SK-MEL-5 (cell line): ENCODE results near the gene HOXB1. TPM values are rescaled to one million over a fixed set of nuclear protein-coding genes. Genes with fewer than 3 reads are reported as not detected.

Experiments
- DNase-seq: peaks from one replicate; pipeline ENCODE4 v3.0.0-alpha.2; 2016; ENCODE audit warnings: low read depth, low spot score
- in situ Hi-C: cut with HindIII; loops from 2 replicates; pipeline ENCODE4 v1.10.0; 2016; ENCODE audit warnings: low sequenced_read_pairs, high pct_unique_total_duplicates, low pct_unique_long_range_greater_than_20kb
- total RNA-seq: library from RNA; depleted of rRNA; stranded (reverse); fragments of >200 nt; shearing (Covaris generic); gene quantifications from 2 replicates; pipeline ENCODE4 v1.2.3, GENCODE V29; 2014

HOXB1 gene
- total RNA-seq, 1 experiment from 2014 or later = not detected

- in situ Hi-C loops = no loop called here
- DNase-seq = no peak
Observed at GRCh38 chr17:48558057-48558830, 27.4 kb upstream of the HOXB1 start.

- DNase-seq = no peak
- in situ Hi-C loops = no loop called here
Observed at GRCh38 chr17:48556576-48557401, 26.0 kb upstream of the HOXB1 start.

GRCh38 chr17:48556229-48556575 is 25.4 kb upstream of the HOXB1 start:
- in situ Hi-C loops = no loop called here
- no peak for DNase-seq

GRCh38 chr17:48555258-48556228 is 24.7 kb upstream of the HOXB1 start:
- DNase-seq = peak; percentile 8
- in situ Hi-C loops = no loop called here

- in situ Hi-C loops = no loop called here
- no peak for DNase-seq
Observed at GRCh38 chr17:48554412-48555257, 23.8 kb upstream of the HOXB1 start.

- in situ Hi-C loops = no loop called here
- DNase-seq = no peak
Observed at GRCh38 chr17:48553826-48554225, 23.0 kb upstream of the HOXB1 start.

GRCh38 chr17:48553190-48553547 is 22.4 kb upstream of the HOXB1 start:
- DNase-seq = no peak
- in situ Hi-C loops = no loop called here

- DNase-seq = no peak
- in situ Hi-C loops = no loop called here
Observed at GRCh38 chr17:48552466-48553189, 21.8 kb upstream of the HOXB1 start.

GRCh38 chr17:48551596-48552465 is 21.0 kb upstream of the HOXB1 start:
- DNase-seq = no peak
- in situ Hi-C loops = no loop called here

GRCh38 chr17:48551214-48551555 is 20.4 kb upstream of the HOXB1 start:
- no peak for DNase-seq
- in situ Hi-C loops = no loop called here

- in situ Hi-C loops = no loop called here
- no peak for DNase-seq
Observed at GRCh38 chr17:48550502-48551213, 19.8 kb upstream of the HOXB1 start.

- no peak for DNase-seq
- in situ Hi-C loops = no loop called here
Observed at GRCh38 chr17:48549914-48550501, 19.2 kb upstream of the HOXB1 start.

- no peak for DNase-seq
- in situ Hi-C loops = no loop called here
Observed at GRCh38 chr17:48549281-48549630, 18.4 kb upstream of the HOXB1 start.

GRCh38 chr17:48548523-48549280 is 17.9 kb upstream of the HOXB1 start:
- in situ Hi-C loops = no loop called here
- DNase-seq = no peak
